ENCODE results near the gene PCDHGC5.

DNA sequence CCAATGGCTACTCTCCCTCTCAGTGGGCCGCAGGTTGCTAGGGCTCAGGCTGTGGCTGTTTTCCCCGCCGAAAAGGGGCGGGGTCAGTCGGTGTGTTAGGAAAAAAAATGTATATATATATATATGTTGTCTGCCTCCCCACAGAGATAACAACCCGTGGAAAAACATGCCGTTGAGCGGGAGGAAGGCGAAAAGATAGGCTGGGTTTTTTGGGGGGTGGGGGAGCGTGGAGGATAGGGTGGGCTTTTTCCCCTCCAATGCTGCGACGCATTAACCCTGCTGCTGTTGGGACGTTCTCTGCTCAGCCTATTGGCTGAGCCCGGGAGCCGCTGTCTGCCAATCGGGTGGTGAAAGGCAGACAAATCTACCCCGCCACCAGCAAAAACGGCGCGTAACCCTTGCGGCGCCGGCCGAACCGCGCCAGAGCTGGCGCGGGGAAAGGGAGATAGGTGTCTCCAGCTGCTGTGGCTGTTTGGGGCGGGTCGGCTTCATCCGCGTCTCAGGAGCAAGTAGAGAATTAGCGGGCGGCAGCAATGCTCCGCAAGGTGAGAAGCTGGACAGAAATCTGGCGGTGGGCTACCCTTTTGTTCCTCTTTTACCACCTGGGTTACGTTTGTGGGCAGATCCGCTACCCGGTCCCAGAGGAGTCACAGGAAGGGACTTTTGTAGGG lies 4.1 kb upstream of the PCDHGC5 start, which contains the start of gene PCDHGC4:
- no peak for TF ChIP-seq POLR2A (IDR thresholded peaks at IDR 0.05; ENCODE audit: low read depth, low read length)
- TF ChIP-seq TAF1 (IDR thresholded peaks at IDR 0.05; ENCODE audit: borderline replicate concordance, low read depth, low read length), result no peak
